PC-3 (cell line): Measurements from ENCODE around the gene C11orf91.

Source experiments
- EZH2phosphoT487 ChIP-seq: fragments of 300-600 bp; sonication (generic); IDR thresholded peaks from 2 replicates; pipeline ENCODE4 v1.6.1; 2018; ENCODE audit warnings: mild to moderate bottlenecking, antibody characterized with exemption, low read length, borderline replicate concordance
- TF ChIP-seq, protein P1 (sequence below): fragments of 300-600 bp; sonication (generic); conservative IDR thresholded peaks from 2 replicates; pipeline ENCODE4 v1.5.1; 2017; ENCODE audit warnings: antibody characterized with exemption, low read depth, mild to moderate bottlenecking, low read length

DNA sequence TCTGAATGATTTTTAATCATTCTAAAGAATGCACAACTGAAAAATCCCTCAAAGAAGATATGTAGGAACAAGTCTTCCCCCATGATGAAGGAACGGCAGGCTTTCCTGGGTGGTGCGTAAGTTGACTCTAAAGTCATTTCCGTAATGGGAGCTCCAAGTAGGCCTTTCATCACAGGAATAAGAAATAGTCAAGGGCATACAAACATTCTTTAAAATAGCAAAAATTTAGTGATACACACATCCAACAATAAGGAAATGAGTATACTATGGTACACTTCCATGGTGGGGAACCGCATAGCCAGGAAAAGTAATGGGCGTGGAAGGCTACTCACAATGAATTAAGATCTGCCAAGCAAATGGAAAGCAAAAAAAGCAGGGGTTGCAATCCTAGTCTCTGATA, 24.9 kb upstream of the C11orf91 start:
- TF ChIP-seq, protein P1, sequence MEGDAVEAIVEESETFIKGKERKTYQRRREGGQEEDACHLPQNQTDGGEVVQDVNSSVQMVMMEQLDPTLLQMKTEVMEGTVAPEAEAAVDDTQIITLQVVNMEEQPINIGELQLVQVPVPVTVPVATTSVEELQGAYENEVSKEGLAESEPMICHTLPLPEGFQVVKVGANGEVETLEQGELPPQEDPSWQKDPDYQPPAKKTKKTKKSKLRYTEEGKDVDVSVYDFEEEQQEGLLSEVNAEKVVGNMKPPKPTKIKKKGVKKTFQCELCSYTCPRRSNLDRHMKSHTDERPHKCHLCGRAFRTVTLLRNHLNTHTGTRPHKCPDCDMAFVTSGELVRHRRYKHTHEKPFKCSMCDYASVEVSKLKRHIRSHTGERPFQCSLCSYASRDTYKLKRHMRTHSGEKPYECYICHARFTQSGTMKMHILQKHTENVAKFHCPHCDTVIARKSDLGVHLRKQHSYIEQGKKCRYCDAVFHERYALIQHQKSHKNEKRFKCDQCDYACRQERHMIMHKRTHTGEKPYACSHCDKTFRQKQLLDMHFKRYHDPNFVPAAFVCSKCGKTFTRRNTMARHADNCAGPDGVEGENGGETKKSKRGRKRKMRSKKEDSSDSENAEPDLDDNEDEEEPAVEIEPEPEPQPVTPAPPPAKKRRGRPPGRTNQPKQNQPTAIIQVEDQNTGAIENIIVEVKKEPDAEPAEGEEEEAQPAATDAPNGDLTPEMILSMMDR = no peak
- TF ChIP-seq EZH2phosphoT487 = no peak
